HepG2 (cell line): ENCODE data around the gene RGS14. TPM values are rescaled to one million over a fixed set of nuclear protein-coding genes. Genes with fewer than 3 reads are reported as not detected.
A peak's percentile ranks its signal among the peaks of the same experiment; 100 is the strongest.

Source experiments
- ATAC-seq: fragments of 200-7000 bp; cut with Tn5 transposase; 3 replicates; pipeline ENCODE4 v1.9.1; 2020; ENCODE audit warnings: mild to moderate bottlenecking, moderate library complexity
- BruUV-seq: library from RNA; stranded (reverse); fragments of 400-500 nt; replicated peaks from 2 replicates; lab custom pipeline; 2021; lab: Mats Ljungman, UMichigan
- CTCF ChIA-PET: fragments of 300-600 bp; formaldehyde crosslinking; extraction: SDS; loops from one replicate; lab custom pipeline; 2021; ENCODE audit warnings: low total read pairs, inconsistent platforms, low intra/inter-chr PET ratio; lab: Yijun Ruan, JAX
- POLR2A ChIA-PET: fragments of 350-600 bp; sonication (Branson Sonifier 250); formaldehyde crosslinking; loops from one replicate; lab custom pipeline; 2020; ENCODE audit warnings: antibody characterized with exemption, inconsistent platforms; lab: Yijun Ruan, JAX
- DNase-seq: peaks from one replicate; pipeline ENCODE4 v3.0.0-alpha.2; 2015; ENCODE audit warnings: low spot score
- FAIRE-seq: peaks from 3 replicates; lab custom pipeline; 2011; peaks lifted over from hg19 to GRCh38; lab: Jason Lieb, UNC
- H2AFZ ChIP-seq: one replicate; pipeline ENCODE4 v1.6.1; 2011; ENCODE audit warnings: low read length, inconsistent platforms
- H3K27ac ChIP-seq: fragments of 300-600 bp; 3 replicates; pipeline ENCODE4 v1.8.0; 2011; ENCODE audit warnings: mixed run types, mild to moderate bottlenecking, mixed read lengths, low read length, inconsistent platforms; ENCODE audit not compliant: insufficient read depth; ENCODE audit errors: extremely low read length
- H3K27me3 ChIP-seq, 2 experiments: fragments of 200-600 bp in 1 of 2; 2 replicates in 1 of 2; 3 replicates in 1 of 2; pipeline versions ENCODE4 v1.6.0 to v1.8.0; 2011; ENCODE audit warnings: low read length in 2 of 2, mild to moderate bottlenecking in 2 of 2, moderate library complexity in 2 of 2, inconsistent platforms in 1 of 2; ENCODE audit not compliant: insufficient read depth in 2 of 2, control insufficient read depth in 1 of 2
- H3K36me3 ChIP-seq, 2 experiments: fragments of 200-600 bp in 1 of 2; replicated peaks in 1 of 2; 2 replicates in 1 of 2; 3 replicates in 1 of 2; pipeline versions ENCODE4 v1.5.1 to v1.8.0; 2011; ENCODE audit warnings: low read length in 2 of 2, inconsistent platforms in 1 of 2; ENCODE audit not compliant: insufficient read depth in 2 of 2, control insufficient read depth in 1 of 2
- H3K4me1 ChIP-seq: 2 replicates; pipeline ENCODE4 v1.5.1; 2012; ENCODE audit warnings: low read length, inconsistent platforms; ENCODE audit not compliant: insufficient read depth
- H3K4me2 ChIP-seq: 2 replicates; pipeline ENCODE4 v1.6.0; 2011; ENCODE audit warnings: low read depth, low read length, inconsistent platforms
- H3K4me3 ChIP-seq, 3 experiments: fragments of 200-600 bp in 1 of 3; sonication (generic), shearing (Covaris generic) in 1 of 3; replicated peaks in 1 of 3; 2 replicates each; pipeline ENCODE4 v1.5.1; 2011 to 2016; ENCODE audit warnings: low read length in 3 of 3, inconsistent platforms in 2 of 3, low read depth in 2 of 3, mild to moderate bottlenecking in 2 of 3, control low read depth in 1 of 3, mixed read lengths in 1 of 3; ENCODE audit not compliant: insufficient read depth in 1 of 3
- H3K79me2 ChIP-seq: one replicate; pipeline ENCODE4 v1.6.1; 2011; ENCODE audit warnings: low read length, inconsistent platforms; ENCODE audit not compliant: insufficient read depth
- H3K9ac ChIP-seq: 2 replicates; pipeline ENCODE4 v1.6.0; 2011; ENCODE audit warnings: mild to moderate bottlenecking, low read depth, low read length, inconsistent platforms; ENCODE audit not compliant: insufficient read depth
- H3K9me3 ChIP-seq: 2 replicates; pipeline ENCODE4 v1.5.1; 2012; ENCODE audit warnings: mild to moderate bottlenecking, low read length
- H4K20me1 ChIP-seq: 2 replicates; pipeline ENCODE4 v1.6.0; 2011; ENCODE audit warnings: inconsistent platforms, mild to moderate bottlenecking, low read length, moderate library complexity; ENCODE audit not compliant: insufficient read depth
- FOXK1 ChIP-seq: sonication (generic); formaldehyde crosslinking; IDR thresholded peaks from 2 replicates; pipeline ENCODE4 v1.4.0; 2020; ENCODE audit warnings: low read depth, missing genetic modification reagents, borderline replicate concordance
- HNRNPL ChIP-seq: fragments of 200-400 bp; formaldehyde crosslinking; IDR thresholded peaks from 2 replicates; pipeline ENCODE4 v1.6.1; 2017; ENCODE audit warnings: mild to moderate bottlenecking, low read depth, low read length
- JUN ChIP-seq: sonication (generic); formaldehyde crosslinking; IDR thresholded peaks from 2 replicates; pipeline ENCODE4 v1.4.0; 2020; ENCODE audit warnings: mild to moderate bottlenecking, missing genetic modification reagents
- ZNF263 ChIP-seq: sonication (generic); formaldehyde crosslinking; IDR thresholded peaks from 2 replicates; pipeline ENCODE4 v1.4.0; 2020; ENCODE audit warnings: missing genetic modification reagents
- WGBS: methylation state at CpG from one replicate; pipeline ENCODE4 v1.1.6; 2017; ENCODE audit warnings: low lambda C conversion rate; 5-methylcytosine and 5-hydroxymethylcytosine counted together
- in situ Hi-C: cut with HindIII; loops from 2 replicates; pipeline ENCODE4 v1.10.0; 2017; ENCODE audit warnings: low pct_unique_long_range_greater_than_20kb; ENCODE audit not compliant: extremely low pct_ligation_motif_present
- intact Hi-C: fragments of 100-400 bp; cut with micrococcal nuclease; formaldehyde crosslinking; loops from one replicate; pipeline ENCODE4 v1.10.0; 2022; ENCODE audit not compliant: unreplicated experiment
- polyA plus RNA-seq, 8 experiments: library from polyadenylated mRNA; depleted of rRNA in 3 of 8; stranded (reverse) in 7 of 8; unstranded in 1 of 8; fragments of >200 nt; fragmentation: Illumina TruSeq in 4 of 8; extraction: Trizol in 4 of 8; gene quantifications; 2 replicates each; pipeline versions ENCODE4 v1.2.1 to v1.2.3, GENCODE V29; 2011 to 2016; ENCODE audit warnings: low read depth in 4 of 8, missing spikeins in 1 of 8, mixed read lengths in 1 of 8; ENCODE audit not compliant: insufficient read depth in 1 of 8
- total RNA-seq, 5 experiments: library from RNA; depleted of rRNA; stranded (reverse); fragments of >200 nt; fragmentation: Illumina TruSeq; extraction: Trizol; gene quantifications; 2 replicates each; pipeline ENCODE4 v1.2.3, GENCODE V29; 2016; ENCODE audit warnings: low read depth in 1 of 5
- TF ChIP-seq, protein P1 (sequence below): sonication (generic); formaldehyde crosslinking; IDR thresholded peaks from 2 replicates; pipeline ENCODE4 v1.4.0; 2020; ENCODE audit warnings: missing genetic modification reagents

RGS14 gene
- total and polyA plus RNA-seq, 2 of the 13 experiments (the other 11 are each of a cell fraction or from before 2014, with no cell fraction given): 11.1 to 17.2 TPM

DNA sequence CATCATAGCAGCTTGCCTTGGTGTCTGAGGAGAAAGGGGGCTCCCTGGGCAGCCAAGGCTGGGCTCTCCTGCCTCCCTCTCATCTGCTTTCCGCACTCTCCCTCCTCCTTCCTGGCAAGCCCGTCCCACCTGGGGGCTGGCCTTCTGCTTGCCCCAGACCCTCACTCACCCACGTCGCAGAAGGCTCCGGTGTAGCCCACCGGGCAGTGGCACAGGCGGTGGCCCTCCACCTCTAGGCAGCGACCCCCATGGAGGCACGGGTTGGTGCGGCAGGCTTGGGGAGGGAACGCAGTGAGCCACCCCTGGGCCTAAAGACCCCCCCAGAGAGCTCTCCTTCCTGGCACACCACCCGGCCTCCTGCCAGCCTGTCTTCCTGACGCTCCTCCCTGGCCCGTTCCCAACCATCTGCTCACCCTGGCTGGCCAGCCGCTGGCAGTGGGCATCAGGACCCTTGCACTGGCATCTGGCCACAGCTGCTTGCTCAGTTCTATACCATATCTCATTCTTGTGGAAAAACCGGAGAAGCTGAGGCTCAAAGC, 47.0 kb downstream of the RGS14 start:
- no peaks in the 10 kb centered on the region for H3K36me3 ChIP-seq
- H3K9me3 ChIP-seq: no peaks in the 10 kb centered on the region
- BruUV-seq: no TSS peak
- intact Hi-C loops (loop anchor here (1.0 kb wide), 1 partner anchor 50 kb away; no protein-coding TSS in a partner anchor), in situ Hi-C loops (no loop called here)
- CTCF ChIA-PET: interaction anchor here (0.6 to 2.3 kb wide), 3 partner anchors 34 to 96 kb away, joined by 3 to 35 read pairs (median 3); no protein-coding TSS in a partner anchor
- H2AFZ ChIP-seq: no peak overlapping the region
- peak overlapping the region; percentile 71 for H3K4me2 ChIP-seq
- H4K20me1 ChIP-seq: no peaks in the 10 kb centered on the region
- ATAC-seq: no peak
- no peak for FAIRE-seq
- H3K79me2 ChIP-seq: no peaks in the 10 kb centered on the region
- DNase-seq: no peak
- H3K4me3 ChIP-seq: peak overlapping the region in 2 of 3 experiments; percentile 59 to 70; a peak in 4 of 6 replicates
- TF ChIP-seq HNRNPL (0 out of 2 replicates have a peak, but pooled peaks have one; percentile 55), JUN (no peak), FOXK1 (CRISPR knock-in tag) (no peak), ZNF263 (CRISPR knock-in tag) (0 out of 2 replicates have a peak, but pooled peaks have one; percentile 8)
- TF ChIP-seq, protein P1, sequence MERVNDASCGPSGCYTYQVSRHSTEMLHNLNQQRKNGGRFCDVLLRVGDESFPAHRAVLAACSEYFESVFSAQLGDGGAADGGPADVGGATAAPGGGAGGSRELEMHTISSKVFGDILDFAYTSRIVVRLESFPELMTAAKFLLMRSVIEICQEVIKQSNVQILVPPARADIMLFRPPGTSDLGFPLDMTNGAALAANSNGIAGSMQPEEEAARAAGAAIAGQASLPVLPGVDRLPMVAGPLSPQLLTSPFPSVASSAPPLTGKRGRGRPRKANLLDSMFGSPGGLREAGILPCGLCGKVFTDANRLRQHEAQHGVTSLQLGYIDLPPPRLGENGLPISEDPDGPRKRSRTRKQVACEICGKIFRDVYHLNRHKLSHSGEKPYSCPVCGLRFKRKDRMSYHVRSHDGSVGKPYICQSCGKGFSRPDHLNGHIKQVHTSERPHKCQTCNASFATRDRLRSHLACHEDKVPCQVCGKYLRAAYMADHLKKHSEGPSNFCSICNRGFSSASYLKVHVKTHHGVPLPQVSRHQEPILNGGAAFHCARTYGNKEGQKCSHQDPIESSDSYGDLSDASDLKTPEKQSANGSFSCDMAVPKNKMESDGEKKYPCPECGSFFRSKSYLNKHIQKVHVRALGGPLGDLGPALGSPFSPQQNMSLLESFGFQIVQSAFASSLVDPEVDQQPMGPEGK (CRISPR knock-in tag): no peak
- no peaks in the 10 kb centered on the region for H3K27me3 ChIP-seq
- POLR2A ChIA-PET: interaction anchor here (1.1 to 3.3 kb wide), 9 partner anchors 20 to 93 kb away, joined by 3 to 19 read pairs (median 6); partner anchors contain the start of genes GRK6, PDLIM7 and PRR7
- 88% methylated on average over 8 of the region's 16 CpGs for WGBS
- H3K4me1 ChIP-seq: peaks cover 27% of the 10 kb centered on the region
- H3K27ac ChIP-seq: no peak overlapping the region
- peak overlapping the region; percentile 39; the same call in 1 of the 2 replicates for H3K9ac ChIP-seq
